ENCODE results near the gene ZFX. TPM values are rescaled to one million over a fixed set of nuclear protein-coding genes. Genes with fewer than 3 reads are reported as not detected.

The ZFX gene
- total and polyA plus RNA-seq, 10 of the 15 experiments (the other 5 are each of a cell fraction or from before 2014, with no cell fraction given) = 6.8 to 40.9 (median 24.6) TPM

GRCh38 chrX:24178441-24178840, 28.9 kb downstream of the ZFX start:
- Histone ChIP-seq H4K20me1 (ENCODE audit: control insufficient read depth, insufficient read depth) (peaks cover 4% of the 10 kb centered on the region; the same call in 1 of the 2 replicates), H3K9ac (ENCODE audit: control insufficient read depth, insufficient read depth, low read length) (no peak overlapping the region), H3K79me2 (ENCODE audit: control insufficient read depth, insufficient read depth, low read length) (peaks cover 27% of the 10 kb centered on the region), H3K27ac (ENCODE audit: control insufficient read depth, insufficient read depth) (no peak overlapping the region), H3K27me3 (replicated peaks in 1 of 2; ENCODE audit: control insufficient read depth in 2 of 2, insufficient read depth in 2 of 2, low read length in 1 of 2) (no peaks in the 10 kb centered on the region), H3K36me3 (ENCODE audit: control insufficient read depth in 2 of 2, insufficient read depth in 2 of 2, low read length in 1 of 2) (peaks cover 13 to 41% of the 10 kb centered on the region in 2 experiments), H3K9me3 (replicated peaks; ENCODE audit: control insufficient read depth, insufficient read depth, low read length) (no peaks in the 10 kb centered on the region), H3K4me1 (ENCODE audit: control insufficient read depth, insufficient read depth, low read length) (no peaks in the 10 kb centered on the region), H3K4me3 (no peak overlapping the region), H3K4me2 (ENCODE audit: control insufficient read depth, insufficient read depth) (no peak overlapping the region), H2AFZ (ENCODE audit: control insufficient read depth, low read depth, low read length) (no peak overlapping the region)
- in situ Hi-C loops (cut with MboI) (no loop called here), intact Hi-C loops (cut with micrococcal nuclease; ENCODE audit: unreplicated experiment) (no loop called here)
- POLR2A ChIA-PET = no interaction called here
- no peak for ATAC-seq
- CTCF ChIA-PET = no interaction called here
- no TSS peak for BruUV-seq (replicated peaks)
- SMC1A ChIA-PET (ENCODE audit: uncharacterized antibody, unreplicated experiment) = interaction anchor here (1.1 kb wide), 1 partner anchor 11 kb away, joined by 3 read pairs; no protein-coding TSS in a partner anchor
- FAIRE-seq = no peak
- RAD21 ChIA-PET (ENCODE audit: unreplicated experiment) = no interaction called here
- DNase-seq (ENCODE audit: low read depth, low spot score) = no peak
- WGBS (ENCODE audit: insufficient coverage, insufficient replicate concordance, low lambda C conversion rate, missing lambda C conversion rate) = 100% methylated on average over 8 of the region's 8 CpGs
- no peak for TF ChIP-seq POLR2AphosphoS2 (IDR thresholded peaks at IDR 0.05; ENCODE audit: low read depth, low read length)
- TF ChIP-seq SMAD5 (IDR thresholded peaks at IDR 0.05; ENCODE audit: low read depth) = no peak
- TF ChIP-seq SMC3 (IDR thresholded peaks at IDR 0.05; ENCODE audit: borderline replicate concordance, low read length) = no peak
- no peak for TF ChIP-seq HDAC2 (IDR thresholded peaks at IDR 0.05)
- no peak for TF ChIP-seq CREB1 (IDR thresholded peaks at IDR 0.05; ENCODE audit: low read depth)
- TF ChIP-seq PML (IDR thresholded peaks at IDR 0.05; ENCODE audit: low read length) = no peak
- no peak for TF ChIP-seq MTA3 (IDR thresholded peaks at IDR 0.05; ENCODE audit: borderline replicate concordance, low read length)
- no peak for TF ChIP-seq CUX1 (IDR thresholded peaks at IDR 0.05; ENCODE audit: insufficient replicate concordance, low read depth, low read length)
- no peak for TF ChIP-seq ZBTB40 (IDR thresholded peaks at IDR 0.05; ENCODE audit: borderline replicate concordance)
- TF ChIP-seq ZBTB33 (IDR thresholded peaks at IDR 0.05) = no peak
- no peak for TF ChIP-seq ZSCAN29 (IDR thresholded peaks at IDR 0.05)
